GM12878 (cell line): Measurements from ENCODE around the gene AARSD1.

Source experiments
- CEBPB ChIP-seq, 2 experiments: fragments of 150-350 bp in 1 of 2; IDR thresholded peaks; 2 replicates each; pipeline ENCODE4 v1.6.1; 2012 to 2014; ENCODE audit warnings: low read depth in 2 of 2, low read length in 2 of 2, borderline replicate concordance in 1 of 2, inconsistent platforms in 1 of 2
- CHD2 ChIP-seq: IDR thresholded peaks from 2 replicates; pipeline ENCODE4 v1.6.1; 2011; ENCODE audit warnings: low read depth, low read length, improper control_type of control experiment, borderline replicate concordance
- POLR2A ChIP-seq: IDR thresholded peaks from 2 replicates; pipeline ENCODE4 v1.6.1; 2011; ENCODE audit warnings: low read depth, mild to moderate bottlenecking, low read length
- RCOR1 ChIP-seq: conservative IDR thresholded peaks from 2 replicates; pipeline ENCODE4 v1.6.1; 2012; ENCODE audit warnings: low read depth, low read length, improper control_type of control experiment
- TCF3 ChIP-seq: IDR thresholded peaks from 2 replicates; pipeline ENCODE4 v1.6.1; 2012; ENCODE audit warnings: low read depth, mild to moderate bottlenecking, low read length, borderline replicate concordance; ENCODE audit not compliant: insufficient read depth
- TCF7 ChIP-seq: IDR thresholded peaks from 2 replicates; pipeline ENCODE4 v1.6.1; 2014; ENCODE audit warnings: antibody characterized with exemption, borderline replicate concordance
- ZNF622 ChIP-seq: fragments of 450-650 bp; IDR thresholded peaks from 2 replicates; pipeline ENCODE4 v1.6.1; 2017; ENCODE audit warnings: mild to moderate bottlenecking, inconsistent platforms
- TF ChIP-seq, protein P1 (sequence below): IDR thresholded peaks from 2 replicates; pipeline ENCODE4 v1.6.1; 2011; ENCODE audit warnings: low read depth, low read length, improper control_type of control experiment, borderline replicate concordance
- TF ChIP-seq, protein P2 (sequence below), 3 experiments: IDR thresholded peaks in 2 of 3; conservative IDR thresholded peaks in 1 of 3; 2 replicates each; pipeline ENCODE4 v1.5.1; 2011; ENCODE audit warnings: low read depth in 3 of 3, low read length in 3 of 3, mild to moderate bottlenecking in 3 of 3, control low read depth in 2 of 3, moderate library complexity in 2 of 3, inconsistent platforms in 1 of 3, mixed read lengths in 1 of 3; ENCODE audit not compliant: control insufficient read depth in 2 of 3, insufficient read depth in 1 of 3; ENCODE audit errors: extremely low read depth in 1 of 3
- TF ChIP-seq, protein P3 (sequence below): IDR thresholded peaks from 2 replicates; pipeline ENCODE4 v1.6.1; 2012; ENCODE audit warnings: low read length, inconsistent platforms
- TF ChIP-seq, protein P4 (sequence below): IDR thresholded peaks from 2 replicates; pipeline ENCODE4 v1.6.1; 2011; ENCODE audit warnings: low read depth, mild to moderate bottlenecking, low read length, moderate library complexity, borderline replicate concordance; ENCODE audit errors: extremely low read depth
- TF ChIP-seq, protein P5 (sequence below): fragments of 450-650 bp; IDR thresholded peaks from 2 replicates; pipeline ENCODE4 v1.6.1; 2017; ENCODE audit warnings: mild to moderate bottlenecking, moderate library complexity

DNA sequence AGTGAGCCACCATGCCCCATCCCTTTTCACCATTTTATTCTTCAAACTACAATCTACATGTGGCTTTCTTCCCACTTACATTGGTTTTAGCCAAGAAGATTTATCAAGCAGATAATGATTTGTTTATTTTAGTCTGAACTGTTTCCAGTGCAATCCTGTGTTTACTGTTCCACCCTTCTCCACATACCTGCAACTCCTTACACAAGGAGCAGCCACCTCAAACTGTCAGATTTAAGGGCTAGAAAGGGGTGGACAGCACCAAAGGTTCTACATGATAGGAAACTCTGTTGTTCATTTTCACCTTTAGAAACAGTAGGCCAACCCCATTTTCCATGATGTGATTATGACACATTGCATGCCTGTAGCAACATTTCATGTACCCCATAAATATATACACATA lies 18.0 kb upstream of the AARSD1 start:
- TF ChIP-seq TCF7 (no peak), TCF3 (no peak), ZNF622 (no peak), CEBPB (IDR thresholded peaks at IDR 0.05; ENCODE audit: borderline replicate concordance in 1 of 2, low read depth in 2 of 2, low read length in 2 of 2) (no peak), RCOR1 (no peak), CHD2 (no peak), POLR2A (no peak)
- TF ChIP-seq, protein P1, sequence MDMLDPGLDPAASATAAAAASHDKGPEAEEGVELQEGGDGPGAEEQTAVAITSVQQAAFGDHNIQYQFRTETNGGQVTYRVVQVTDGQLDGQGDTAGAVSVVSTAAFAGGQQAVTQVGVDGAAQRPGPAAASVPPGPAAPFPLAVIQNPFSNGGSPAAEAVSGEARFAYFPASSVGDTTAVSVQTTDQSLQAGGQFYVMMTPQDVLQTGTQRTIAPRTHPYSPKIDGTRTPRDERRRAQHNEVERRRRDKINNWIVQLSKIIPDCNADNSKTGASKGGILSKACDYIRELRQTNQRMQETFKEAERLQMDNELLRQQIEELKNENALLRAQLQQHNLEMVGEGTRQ = no peak
- TF ChIP-seq, protein P2, sequence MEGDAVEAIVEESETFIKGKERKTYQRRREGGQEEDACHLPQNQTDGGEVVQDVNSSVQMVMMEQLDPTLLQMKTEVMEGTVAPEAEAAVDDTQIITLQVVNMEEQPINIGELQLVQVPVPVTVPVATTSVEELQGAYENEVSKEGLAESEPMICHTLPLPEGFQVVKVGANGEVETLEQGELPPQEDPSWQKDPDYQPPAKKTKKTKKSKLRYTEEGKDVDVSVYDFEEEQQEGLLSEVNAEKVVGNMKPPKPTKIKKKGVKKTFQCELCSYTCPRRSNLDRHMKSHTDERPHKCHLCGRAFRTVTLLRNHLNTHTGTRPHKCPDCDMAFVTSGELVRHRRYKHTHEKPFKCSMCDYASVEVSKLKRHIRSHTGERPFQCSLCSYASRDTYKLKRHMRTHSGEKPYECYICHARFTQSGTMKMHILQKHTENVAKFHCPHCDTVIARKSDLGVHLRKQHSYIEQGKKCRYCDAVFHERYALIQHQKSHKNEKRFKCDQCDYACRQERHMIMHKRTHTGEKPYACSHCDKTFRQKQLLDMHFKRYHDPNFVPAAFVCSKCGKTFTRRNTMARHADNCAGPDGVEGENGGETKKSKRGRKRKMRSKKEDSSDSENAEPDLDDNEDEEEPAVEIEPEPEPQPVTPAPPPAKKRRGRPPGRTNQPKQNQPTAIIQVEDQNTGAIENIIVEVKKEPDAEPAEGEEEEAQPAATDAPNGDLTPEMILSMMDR (IDR thresholded peaks at IDR 0.05 in 2 of 3, conservative IDR thresholded peaks at IDR 0.05 in 1 of 3; ENCODE audit: control insufficient read depth in 2 of 3, extremely low read depth in 1 of 3, insufficient read depth in 1 of 3, low read depth in 3 of 3, low read length in 3 of 3) = no peak
- TF ChIP-seq, protein P3, sequence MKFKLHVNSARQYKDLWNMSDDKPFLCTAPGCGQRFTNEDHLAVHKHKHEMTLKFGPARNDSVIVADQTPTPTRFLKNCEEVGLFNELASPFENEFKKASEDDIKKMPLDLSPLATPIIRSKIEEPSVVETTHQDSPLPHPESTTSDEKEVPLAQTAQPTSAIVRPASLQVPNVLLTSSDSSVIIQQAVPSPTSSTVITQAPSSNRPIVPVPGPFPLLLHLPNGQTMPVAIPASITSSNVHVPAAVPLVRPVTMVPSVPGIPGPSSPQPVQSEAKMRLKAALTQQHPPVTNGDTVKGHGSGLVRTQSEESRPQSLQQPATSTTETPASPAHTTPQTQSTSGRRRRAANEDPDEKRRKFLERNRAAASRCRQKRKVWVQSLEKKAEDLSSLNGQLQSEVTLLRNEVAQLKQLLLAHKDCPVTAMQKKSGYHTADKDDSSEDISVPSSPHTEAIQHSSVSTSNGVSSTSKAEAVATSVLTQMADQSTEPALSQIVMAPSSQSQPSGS = no peak
- TF ChIP-seq, protein P4, sequence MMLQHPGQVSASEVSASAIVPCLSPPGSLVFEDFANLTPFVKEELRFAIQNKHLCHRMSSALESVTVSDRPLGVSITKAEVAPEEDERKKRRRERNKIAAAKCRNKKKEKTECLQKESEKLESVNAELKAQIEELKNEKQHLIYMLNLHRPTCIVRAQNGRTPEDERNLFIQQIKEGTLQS = no peak
- TF ChIP-seq, protein P5, sequence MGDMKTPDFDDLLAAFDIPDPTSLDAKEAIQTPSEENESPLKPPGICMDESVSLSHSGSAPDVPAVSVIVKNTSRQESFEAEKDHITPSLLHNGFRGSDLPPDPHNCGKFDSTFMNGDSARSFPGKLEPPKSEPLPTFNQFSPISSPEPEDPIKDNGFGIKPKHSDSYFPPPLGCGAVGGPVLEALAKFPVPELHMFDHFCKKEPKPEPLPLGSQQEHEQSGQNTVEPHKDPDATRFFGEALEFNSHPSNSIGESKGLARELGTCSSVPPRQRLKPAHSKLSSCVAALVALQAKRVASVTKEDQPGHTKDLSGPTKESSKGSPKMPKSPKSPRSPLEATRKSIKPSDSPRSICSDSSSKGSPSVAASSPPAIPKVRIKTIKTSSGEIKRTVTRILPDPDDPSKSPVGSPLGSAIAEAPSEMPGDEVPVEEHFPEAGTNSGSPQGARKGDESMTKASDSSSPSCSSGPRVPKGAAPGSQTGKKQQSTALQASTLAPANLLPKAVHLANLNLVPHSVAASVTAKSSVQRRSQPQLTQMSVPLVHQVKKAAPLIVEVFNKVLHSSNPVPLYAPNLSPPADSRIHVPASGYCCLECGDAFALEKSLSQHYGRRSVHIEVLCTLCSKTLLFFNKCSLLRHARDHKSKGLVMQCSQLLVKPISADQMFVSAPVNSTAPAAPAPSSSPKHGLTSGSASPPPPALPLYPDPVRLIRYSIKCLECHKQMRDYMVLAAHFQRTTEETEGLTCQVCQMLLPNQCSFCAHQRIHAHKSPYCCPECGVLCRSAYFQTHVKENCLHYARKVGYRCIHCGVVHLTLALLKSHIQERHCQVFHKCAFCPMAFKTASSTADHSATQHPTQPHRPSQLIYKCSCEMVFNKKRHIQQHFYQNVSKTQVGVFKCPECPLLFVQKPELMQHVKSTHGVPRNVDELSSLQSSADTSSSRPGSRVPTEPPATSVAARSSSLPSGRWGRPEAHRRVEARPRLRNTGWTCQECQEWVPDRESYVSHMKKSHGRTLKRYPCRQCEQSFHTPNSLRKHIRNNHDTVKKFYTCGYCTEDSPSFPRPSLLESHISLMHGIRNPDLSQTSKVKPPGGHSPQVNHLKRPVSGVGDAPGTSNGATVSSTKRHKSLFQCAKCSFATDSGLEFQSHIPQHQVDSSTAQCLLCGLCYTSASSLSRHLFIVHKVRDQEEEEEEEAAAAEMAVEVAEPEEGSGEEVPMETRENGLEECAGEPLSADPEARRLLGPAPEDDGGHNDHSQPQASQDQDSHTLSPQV = no peak
